Measurements from ENCODE around the gene TELO2. TPM values are rescaled to one million over a fixed set of nuclear protein-coding genes. Genes with fewer than 3 reads are reported as not detected.

TELO2 gene
- total RNA-seq, 1 experiment from 2014 or later, result 65.4 TPM

DNA sequence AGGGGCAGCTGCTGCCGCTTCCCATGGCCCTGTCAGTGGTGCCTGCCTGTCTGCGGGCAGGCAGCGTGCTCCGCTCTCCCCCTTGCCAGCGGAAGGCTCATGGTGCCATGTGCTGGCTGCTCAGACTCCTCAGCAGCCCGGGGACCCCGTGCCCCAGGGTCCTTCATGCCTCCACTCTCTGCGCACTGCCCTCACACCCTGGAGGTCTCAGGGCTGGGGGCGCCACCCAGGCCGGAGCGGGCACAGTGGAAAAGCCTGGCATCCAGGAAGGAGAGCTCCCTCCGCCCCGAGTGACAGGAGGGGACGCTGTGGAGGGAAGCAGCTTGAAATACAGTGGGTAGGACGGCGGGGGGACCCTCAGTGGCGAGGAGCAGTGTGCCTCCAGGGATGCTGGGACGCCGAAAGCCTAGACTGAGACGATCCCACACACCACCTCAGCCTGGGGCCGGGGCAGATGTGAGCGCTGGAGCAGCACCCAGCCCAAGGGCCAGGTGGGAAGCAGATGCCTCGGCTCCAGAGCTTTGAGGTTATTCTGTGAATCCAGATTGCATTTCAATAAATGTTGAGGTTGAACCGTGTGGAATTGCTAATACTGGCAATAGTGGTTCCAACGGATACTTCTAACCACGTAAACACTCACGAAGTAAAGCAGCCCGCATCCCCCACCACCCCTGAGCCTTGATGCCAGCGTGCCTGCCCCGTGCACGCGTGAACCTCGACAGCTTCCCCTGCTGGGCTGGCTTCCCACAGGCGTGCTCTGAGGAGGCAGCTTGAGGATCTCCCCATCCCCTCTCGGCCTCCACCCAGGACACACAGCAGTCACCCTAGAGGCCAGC is 46.8 kb downstream of the TELO2 start:
- in situ Hi-C loops (cut with HindIII; ENCODE audit: low pct_unique_long_range_greater_than_20kb, low sequenced_read_pairs), result no loop called here
- Histone ChIP-seq H3K9me3 (ENCODE audit: control insufficient read depth, insufficient read depth, low read depth, low read length) (no peaks in the 10 kb centered on the region), H3K4me3 (ENCODE audit: low read depth in 2 of 2, low read length in 2 of 2) (no peak overlapping the region), H3K27ac (ENCODE audit: low read length) (no peak overlapping the region), H3K27me3 (ENCODE audit: control insufficient read depth, insufficient read depth, low read length) (no peaks in the 10 kb centered on the region), H3K36me3 (ENCODE audit: control insufficient read depth, insufficient read depth, low read length) (no peaks in the 10 kb centered on the region), H3K4me1 (ENCODE audit: control insufficient read depth, insufficient read depth, low read length) (peaks cover 7% of the 10 kb centered on the region)
- CTCF ChIA-PET, result no interaction called here
- BruUV-seq (replicated peaks), result no TSS peak
- POLR2A ChIA-PET, result no interaction called here
- no peak for DNase-seq (ENCODE audit: low read depth, low spot score)
- TF ChIP-seq, protein P1, sequence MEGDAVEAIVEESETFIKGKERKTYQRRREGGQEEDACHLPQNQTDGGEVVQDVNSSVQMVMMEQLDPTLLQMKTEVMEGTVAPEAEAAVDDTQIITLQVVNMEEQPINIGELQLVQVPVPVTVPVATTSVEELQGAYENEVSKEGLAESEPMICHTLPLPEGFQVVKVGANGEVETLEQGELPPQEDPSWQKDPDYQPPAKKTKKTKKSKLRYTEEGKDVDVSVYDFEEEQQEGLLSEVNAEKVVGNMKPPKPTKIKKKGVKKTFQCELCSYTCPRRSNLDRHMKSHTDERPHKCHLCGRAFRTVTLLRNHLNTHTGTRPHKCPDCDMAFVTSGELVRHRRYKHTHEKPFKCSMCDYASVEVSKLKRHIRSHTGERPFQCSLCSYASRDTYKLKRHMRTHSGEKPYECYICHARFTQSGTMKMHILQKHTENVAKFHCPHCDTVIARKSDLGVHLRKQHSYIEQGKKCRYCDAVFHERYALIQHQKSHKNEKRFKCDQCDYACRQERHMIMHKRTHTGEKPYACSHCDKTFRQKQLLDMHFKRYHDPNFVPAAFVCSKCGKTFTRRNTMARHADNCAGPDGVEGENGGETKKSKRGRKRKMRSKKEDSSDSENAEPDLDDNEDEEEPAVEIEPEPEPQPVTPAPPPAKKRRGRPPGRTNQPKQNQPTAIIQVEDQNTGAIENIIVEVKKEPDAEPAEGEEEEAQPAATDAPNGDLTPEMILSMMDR (IDR thresholded peaks at IDR 0.05), result no peak
- TF ChIP-seq POLR2AphosphoS5 (IDR thresholded peaks at IDR 0.05; ENCODE audit: low read depth, low read length) (no peak), TCF7L2 (IDR thresholded peaks at IDR 0.05; ENCODE audit: low read depth, low read length) (no peak), SIN3A (IDR thresholded peaks at IDR 0.05; ENCODE audit: borderline replicate concordance, insufficient read depth, low read depth, low read length) (no peak), REST (IDR thresholded peaks at IDR 0.05; ENCODE audit: insufficient read depth in 1 of 2, low read depth in 2 of 2, low read length in 1 of 2) (no peak)
- intact Hi-C loops (cut with micrococcal nuclease; ENCODE audit: unreplicated experiment), result no loop called here
- no peak for ATAC-seq

DNA sequence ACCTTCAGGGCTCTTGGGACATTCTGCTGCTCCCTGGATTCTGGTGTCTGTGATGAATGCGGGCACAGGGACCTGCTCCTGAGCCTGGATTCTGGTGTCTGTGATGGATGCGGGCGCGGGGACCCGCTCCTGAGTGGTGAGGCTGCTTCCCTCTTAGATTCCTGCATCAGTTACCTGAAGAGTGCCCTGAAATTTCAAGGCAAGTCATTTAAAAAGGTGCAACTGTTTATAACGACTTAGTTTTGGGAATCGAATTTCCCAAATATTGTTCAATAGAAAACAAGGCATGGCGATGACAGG is 47.3 kb downstream of the TELO2 start:
- intact Hi-C loops (cut with micrococcal nuclease; ENCODE audit: unreplicated experiment), result no loop called here

More for the DNA sequence above, 47.3 kb downstream of the TELO2 start:
- ATAC-seq (no peak), DNase-seq (ENCODE audit: low read depth, low spot score) (no peak)
- Histone ChIP-seq H3K27ac (ENCODE audit: low read length) (no peak overlapping the region), H3K36me3 (ENCODE audit: control insufficient read depth, insufficient read depth, low read length) (no peaks in the 10 kb centered on the region), H3K27me3 (ENCODE audit: control insufficient read depth, insufficient read depth, low read length) (no peaks in the 10 kb centered on the region), H3K4me1 (ENCODE audit: control insufficient read depth, insufficient read depth, low read length) (peaks cover 7% of the 10 kb centered on the region), H3K4me3 (ENCODE audit: low read depth in 2 of 2, low read length in 2 of 2) (no peak overlapping the region), H3K9me3 (ENCODE audit: control insufficient read depth, insufficient read depth, low read depth, low read length) (no peaks in the 10 kb centered on the region)
- TF ChIP-seq REST (IDR thresholded peaks at IDR 0.05; ENCODE audit: insufficient read depth in 1 of 2, low read depth in 2 of 2, low read length in 1 of 2) (no peak), POLR2AphosphoS5 (IDR thresholded peaks at IDR 0.05; ENCODE audit: low read depth, low read length) (no peak), TCF7L2 (IDR thresholded peaks at IDR 0.05; ENCODE audit: low read depth, low read length) (no peak), SIN3A (IDR thresholded peaks at IDR 0.05; ENCODE audit: borderline replicate concordance, insufficient read depth, low read depth, low read length) (no peak)
- TF ChIP-seq, protein P1 (IDR thresholded peaks at IDR 0.05), result no peak
- ChIA-PET CTCF (no interaction called here), POLR2A (no interaction called here)
- in situ Hi-C loops (cut with HindIII; ENCODE audit: low pct_unique_long_range_greater_than_20kb, low sequenced_read_pairs), result no loop called here
- no TSS peak for BruUV-seq (replicated peaks)
